Measurements from ENCODE around the gene RSPH6A. TPM values are rescaled to one million over a fixed set of nuclear protein-coding genes. Genes with fewer than 3 reads are reported as not detected.

RSPH6A gene
- total RNA-seq, 4 donors from 2014 or later, result 0.30 TPM; not detected in 3

DNA sequence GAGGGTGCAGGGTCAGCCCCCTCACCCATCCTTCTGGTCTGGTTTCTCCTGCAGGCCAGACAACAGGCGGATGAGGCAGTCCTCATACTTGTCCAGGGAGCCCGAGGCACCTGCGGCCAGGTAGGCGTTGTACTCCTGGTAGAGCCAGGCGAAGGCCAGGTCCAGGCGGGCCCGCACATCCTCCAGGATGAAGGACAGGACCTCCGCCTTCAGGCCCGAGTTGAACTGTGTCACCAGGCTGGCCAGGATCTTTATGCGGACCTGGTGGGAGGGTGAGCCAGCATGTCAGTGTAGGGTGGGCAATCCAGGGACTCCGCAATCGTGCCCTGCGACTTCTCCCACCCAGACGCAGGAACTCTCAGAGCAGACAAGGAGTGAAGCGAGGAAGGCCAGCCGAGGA lies 13.8 kb upstream of the RSPH6A start:
- H3K36me3 ChIP-seq, result peaks cover 0 to 100% (median 42%) of the 10 kb centered on the region in 3 donors
- no peaks in the 10 kb centered on the region for H3K9me3 ChIP-seq
- no peak overlapping the region for H3K4me3 ChIP-seq
- DNase-seq (ENCODE audit: low spot score in 2 of 2), result no peak
- 94 to 95% methylated on average over 10 to 12 of the region's 16 CpGs for WGBS, 2 donors
- H3K27me3 ChIP-seq, result no peaks in the 10 kb centered on the region
- H3K27ac ChIP-seq, result no peak overlapping the region
- H3K4me1 ChIP-seq, result no peaks in the 10 kb centered on the region
- no peak for TF ChIP-seq EP300 (IDR thresholded peaks at IDR 0.05)
- no peak for TF ChIP-seq POLR2A (IDR thresholded peaks at IDR 0.05)
- TF ChIP-seq, protein P1, sequence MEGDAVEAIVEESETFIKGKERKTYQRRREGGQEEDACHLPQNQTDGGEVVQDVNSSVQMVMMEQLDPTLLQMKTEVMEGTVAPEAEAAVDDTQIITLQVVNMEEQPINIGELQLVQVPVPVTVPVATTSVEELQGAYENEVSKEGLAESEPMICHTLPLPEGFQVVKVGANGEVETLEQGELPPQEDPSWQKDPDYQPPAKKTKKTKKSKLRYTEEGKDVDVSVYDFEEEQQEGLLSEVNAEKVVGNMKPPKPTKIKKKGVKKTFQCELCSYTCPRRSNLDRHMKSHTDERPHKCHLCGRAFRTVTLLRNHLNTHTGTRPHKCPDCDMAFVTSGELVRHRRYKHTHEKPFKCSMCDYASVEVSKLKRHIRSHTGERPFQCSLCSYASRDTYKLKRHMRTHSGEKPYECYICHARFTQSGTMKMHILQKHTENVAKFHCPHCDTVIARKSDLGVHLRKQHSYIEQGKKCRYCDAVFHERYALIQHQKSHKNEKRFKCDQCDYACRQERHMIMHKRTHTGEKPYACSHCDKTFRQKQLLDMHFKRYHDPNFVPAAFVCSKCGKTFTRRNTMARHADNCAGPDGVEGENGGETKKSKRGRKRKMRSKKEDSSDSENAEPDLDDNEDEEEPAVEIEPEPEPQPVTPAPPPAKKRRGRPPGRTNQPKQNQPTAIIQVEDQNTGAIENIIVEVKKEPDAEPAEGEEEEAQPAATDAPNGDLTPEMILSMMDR (IDR thresholded peaks at IDR 0.05), result no peak

DNA sequence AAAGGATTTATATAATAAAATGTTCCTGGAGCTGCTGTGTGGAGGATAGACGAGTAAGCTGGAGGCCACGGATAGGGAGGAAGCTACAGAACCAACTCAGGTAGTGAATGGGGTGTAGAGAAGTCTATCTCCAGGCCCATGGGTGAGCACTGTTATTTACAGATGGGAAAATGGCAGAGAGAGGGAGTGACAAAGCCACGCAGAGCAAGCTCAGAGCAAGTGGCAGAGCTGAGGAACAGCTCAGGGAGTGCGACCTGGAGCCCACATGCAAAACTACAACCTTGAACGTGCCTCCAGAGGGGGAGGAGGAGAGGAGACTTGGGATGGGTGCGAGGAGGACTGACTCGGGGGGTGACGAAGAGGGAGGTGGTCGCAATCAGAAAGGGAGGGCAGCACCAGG lies 13.4 kb upstream of the RSPH6A start:
- TF ChIP-seq, protein P1 (IDR thresholded peaks at IDR 0.05), result no peak
- TF ChIP-seq EP300 (IDR thresholded peaks at IDR 0.05), result no peak
- no peak for TF ChIP-seq POLR2A (IDR thresholded peaks at IDR 0.05)
- DNase-seq (ENCODE audit: low spot score in 2 of 2), result no peak
- Histone ChIP-seq H3K36me3 (peaks cover 0 to 100% (median 43%) of the 10 kb centered on the region in 3 donors), H3K27me3 (no peaks in the 10 kb centered on the region), H3K27ac (no peak overlapping the region), H3K4me1 (no peaks in the 10 kb centered on the region), H3K9me3 (no peaks in the 10 kb centered on the region), H3K4me3 (no peak overlapping the region)
- 86 to 88% methylated on average over 9 of the region's 9 CpGs for WGBS, 2 donors

DNA sequence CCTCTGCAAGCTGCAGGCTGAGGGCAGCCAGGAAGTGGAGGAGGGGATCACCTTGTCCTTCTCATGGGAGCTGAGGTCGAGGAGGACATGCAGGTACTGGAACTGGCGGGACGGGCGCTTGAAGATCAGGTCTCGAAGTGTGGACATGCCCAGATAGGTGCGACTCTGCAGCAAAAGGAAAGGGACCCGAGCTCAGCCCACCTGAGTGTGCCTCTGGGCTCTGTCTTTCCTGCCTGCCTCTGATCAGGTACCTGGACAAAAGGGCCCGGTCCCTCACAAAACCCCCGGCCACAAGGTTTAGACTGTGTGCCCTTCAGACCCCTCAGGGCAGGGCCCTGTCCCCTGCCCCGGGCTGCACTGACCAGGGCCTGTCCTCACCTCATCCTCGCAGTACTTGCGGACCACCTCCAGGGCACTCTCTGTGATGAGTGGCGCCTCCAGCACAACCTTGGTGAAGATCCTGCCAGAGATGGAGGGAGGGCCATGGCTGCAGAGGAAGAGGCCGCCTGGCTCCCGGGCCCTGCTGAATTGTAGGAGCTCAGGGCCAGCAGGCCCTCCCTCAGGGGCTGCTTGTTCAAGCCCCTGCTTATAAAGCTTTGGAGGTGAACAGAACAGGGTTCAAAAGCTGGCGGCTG lies 12.5 kb upstream of the RSPH6A start:
- H3K4me3 ChIP-seq, result no peak overlapping the region
- H3K27ac ChIP-seq, result no peak overlapping the region
- no peaks in the 10 kb centered on the region for H3K27me3 ChIP-seq
- TF ChIP-seq EP300 (IDR thresholded peaks at IDR 0.05) (no peak), POLR2A (IDR thresholded peaks at IDR 0.05) (no peak)
- TF ChIP-seq, protein P1 (IDR thresholded peaks at IDR 0.05), result no peak
- WGBS, 2 donors, result 89 to 95% methylated on average over 16 of the region's 16 CpGs
- H3K9me3 ChIP-seq, result no peaks in the 10 kb centered on the region
- no peaks in the 10 kb centered on the region for H3K4me1 ChIP-seq
- DNase-seq (ENCODE audit: low spot score in 2 of 2), result no peak
- H3K36me3 ChIP-seq, result peaks cover 4 to 100% (median 37%) of the 10 kb centered on the region in 3 donors

DNA sequence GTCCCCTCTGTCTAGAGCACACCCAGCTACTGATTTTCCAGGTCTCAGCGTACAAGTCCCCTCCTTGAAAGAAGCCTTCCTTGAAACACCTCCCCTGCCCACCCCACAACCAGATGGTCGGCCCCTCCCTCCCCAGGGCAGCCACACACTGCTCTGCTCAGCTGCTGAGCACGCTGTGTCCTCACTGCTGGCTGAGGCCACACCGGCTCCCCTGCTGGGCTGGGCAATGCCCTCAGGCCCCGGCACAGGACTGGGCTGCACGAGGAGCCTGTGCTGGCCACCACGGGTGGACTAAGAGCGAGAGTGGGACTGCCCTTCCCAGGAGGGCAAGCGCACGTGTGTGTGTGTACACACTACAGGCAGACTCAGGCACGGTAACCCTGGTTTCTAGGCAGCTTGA lies 11.8 kb upstream of the RSPH6A start:
- no peaks in the 10 kb centered on the region for H3K4me1 ChIP-seq
- no peak for TF ChIP-seq POLR2A (IDR thresholded peaks at IDR 0.05)
- TF ChIP-seq, protein P1 (IDR thresholded peaks at IDR 0.05), result no peak
- no peak for TF ChIP-seq EP300 (IDR thresholded peaks at IDR 0.05)
- 63 to 84% methylated on average over 10 to 11 of the region's 11 CpGs for WGBS, 2 donors
- no peak overlapping the region for H3K4me3 ChIP-seq
- H3K27me3 ChIP-seq, result no peaks in the 10 kb centered on the region
- H3K27ac ChIP-seq, result no peak overlapping the region
- no peak for DNase-seq (ENCODE audit: low spot score in 2 of 2)
- peaks cover 4 to 98% (median 37%) of the 10 kb centered on the region in 3 donors for H3K36me3 ChIP-seq
- H3K9me3 ChIP-seq, result no peaks in the 10 kb centered on the region

DNA sequence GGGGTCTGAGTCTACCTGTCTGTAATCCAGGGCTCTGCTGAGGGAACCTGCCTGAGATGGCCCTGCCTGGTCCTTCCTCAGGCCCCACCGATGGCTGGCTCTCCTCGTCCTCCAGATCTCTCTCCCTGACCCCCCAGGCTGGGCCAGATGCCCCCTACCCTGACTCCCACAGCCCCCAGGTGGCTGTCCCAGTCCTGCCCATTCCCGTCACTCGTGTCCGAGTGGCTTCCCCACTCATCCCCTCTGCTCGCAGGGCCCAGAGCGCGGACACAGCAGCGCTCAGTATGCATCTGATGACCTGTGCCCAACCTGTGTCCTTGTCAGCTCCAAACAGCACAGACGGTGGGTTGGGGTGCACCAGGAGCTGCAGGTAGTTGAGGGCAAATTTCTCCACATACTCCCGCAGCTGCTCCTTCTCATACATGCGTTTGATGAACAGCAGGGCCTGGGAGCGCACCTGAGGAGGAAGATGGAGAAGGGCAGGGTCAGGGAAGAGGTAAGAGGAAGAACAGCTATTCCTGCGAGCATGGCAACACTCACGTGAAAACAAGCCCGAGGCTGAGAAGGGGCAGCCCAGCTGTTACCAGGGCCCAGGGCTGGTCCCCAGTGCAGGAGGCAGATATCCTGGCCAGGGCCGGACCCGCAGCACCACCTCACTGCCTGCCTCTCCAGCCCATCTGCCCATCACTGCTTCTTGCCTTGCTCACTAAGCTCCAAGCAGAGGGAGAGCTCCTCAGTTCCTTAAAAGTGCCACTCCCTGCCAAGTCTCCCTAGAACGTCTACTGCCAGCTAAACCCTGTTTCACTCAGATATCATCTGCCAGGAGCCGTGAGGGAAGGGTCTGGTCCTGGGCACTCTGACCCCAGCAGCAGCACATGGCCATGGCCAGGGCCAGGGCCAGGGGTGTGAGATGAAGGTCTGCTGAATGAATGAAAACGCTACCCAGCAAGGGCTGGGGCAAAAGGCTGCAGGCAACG lies 11.1 kb upstream of the RSPH6A start:
- DNase-seq (ENCODE audit: low spot score in 2 of 2), result no peak
- H3K4me1 ChIP-seq, result no peaks in the 10 kb centered on the region
- no peaks in the 10 kb centered on the region for H3K9me3 ChIP-seq
- TF ChIP-seq, protein P1 (IDR thresholded peaks at IDR 0.05), result no peak
- TF ChIP-seq POLR2A (IDR thresholded peaks at IDR 0.05), result no peak
- TF ChIP-seq EP300 (IDR thresholded peaks at IDR 0.05), result no peak
- H3K27ac ChIP-seq, result no peak overlapping the region
- no peak overlapping the region for H3K4me3 ChIP-seq
- no peaks in the 10 kb centered on the region for H3K27me3 ChIP-seq
- 81 to 82% methylated on average over 22 of the region's 22 CpGs for WGBS, 2 donors
- peaks cover 4 to 98% (median 37%) of the 10 kb centered on the region in 3 donors for H3K36me3 ChIP-seq
